Trophoblast cell (in vitro differentiated cells and primary cell): ENCODE data around the gene ANO10.
"Not testable (repeated sequence)": the region's sequence is repeated elsewhere in the genome, so short reads cannot be mapped to it uniquely, and the experiment has no call there.

ENCODE experiments used
- DNase-seq, 2 donors: peaks; one replicate each; pipeline ENCODE4 v3.0.0-alpha.2; 2016
- H2AFZ ChIP-seq: 2 replicates; pipeline ENCODE4 v1.6.1; 2013; ENCODE audit warnings: low read length, moderate library complexity, mild to moderate bottlenecking; ENCODE audit not compliant: insufficient read depth, poor library complexity
- H2AK5ac ChIP-seq: 2 replicates; pipeline ENCODE4 v1.6.1; 2013; ENCODE audit warnings: mild to moderate bottlenecking, low read length
- H2BK120ac ChIP-seq: 2 replicates; pipeline ENCODE4 v1.6.1; 2013; ENCODE audit warnings: low read length, mild to moderate bottlenecking, moderate library complexity; ENCODE audit not compliant: insufficient read depth, poor library complexity
- H2BK12ac ChIP-seq: 2 replicates; pipeline ENCODE4 v1.6.1; 2013; ENCODE audit warnings: mild to moderate bottlenecking, low read length, moderate library complexity
- H2BK5ac ChIP-seq: 2 replicates; pipeline ENCODE4 v1.6.1; 2013; ENCODE audit warnings: low read length, low read depth, moderate library complexity, mild to moderate bottlenecking; ENCODE audit not compliant: poor library complexity
- H3K14ac ChIP-seq: 2 replicates; pipeline ENCODE4 v1.6.1; 2013; ENCODE audit warnings: mild to moderate bottlenecking, low read length
- H3K18ac ChIP-seq: 2 replicates; pipeline ENCODE4 v1.6.1; 2013; ENCODE audit warnings: mild to moderate bottlenecking, low read length
- H3K23ac ChIP-seq: 2 replicates; pipeline ENCODE4 v1.6.1; 2013; ENCODE audit warnings: low read length
- H3K27ac ChIP-seq: 2 replicates; pipeline ENCODE4 v1.5.1; 2013; ENCODE audit warnings: low read depth, mild to moderate bottlenecking, inconsistent platforms, low read length, moderate library complexity
- H3K27me3 ChIP-seq: 2 replicates; pipeline ENCODE4 v1.6.1; 2013; ENCODE audit warnings: inconsistent platforms, mild to moderate bottlenecking, low read length, moderate library complexity; ENCODE audit not compliant: insufficient read depth
- H3K36me3 ChIP-seq, 2 experiments: 1 replicate in 1 of 2; 2 replicates in 1 of 2; pipeline ENCODE4 v1.6.1; 2013; ENCODE audit warnings: low read length in 2 of 2, mild to moderate bottlenecking in 2 of 2, moderate library complexity in 1 of 2; ENCODE audit not compliant: insufficient read depth in 2 of 2, control insufficient read depth in 1 of 2
- H3K4ac ChIP-seq: 2 replicates; pipeline ENCODE4 v1.6.1; 2013; ENCODE audit warnings: low read depth, mild to moderate bottlenecking, low read length, moderate library complexity
- H3K4me1 ChIP-seq, 2 experiments: 1 replicate in 1 of 2; 2 replicates in 1 of 2; pipeline ENCODE4 v1.6.1; 2013; ENCODE audit warnings: low read length in 2 of 2, mild to moderate bottlenecking in 2 of 2, moderate library complexity in 1 of 2; ENCODE audit not compliant: insufficient read depth in 2 of 2, control insufficient read depth in 1 of 2
- H3K4me2 ChIP-seq: 2 replicates; pipeline ENCODE4 v1.6.1; 2013; ENCODE audit warnings: inconsistent platforms, mild to moderate bottlenecking, low read length, moderate library complexity
- H3K4me3 ChIP-seq: 2 replicates; pipeline ENCODE4 v1.5.1; 2013; ENCODE audit warnings: mild to moderate bottlenecking, low read depth, low read length, inconsistent platforms
- H3K79me1 ChIP-seq: one replicate; pipeline ENCODE4 v1.6.1; 2013; ENCODE audit warnings: low read length
- H3K79me2 ChIP-seq: 2 replicates; pipeline ENCODE4 v1.6.1; 2013; ENCODE audit warnings: low read length, mild to moderate bottlenecking; ENCODE audit not compliant: control insufficient read depth, insufficient read depth, poor library complexity
- H3K9ac ChIP-seq: 2 replicates; pipeline ENCODE4 v1.6.1; 2013; ENCODE audit warnings: mild to moderate bottlenecking, low read length
- H3K9me3 ChIP-seq: 2 replicates; pipeline ENCODE4 v1.6.1; 2013; ENCODE audit warnings: low read depth, mild to moderate bottlenecking, control low read depth, inconsistent platforms, low read length; ENCODE audit not compliant: insufficient read depth
- H4K12ac ChIP-seq: 2 replicates; pipeline ENCODE4 v1.6.1; 2013; ENCODE audit warnings: low read depth, mild to moderate bottlenecking, low read length, moderate library complexity
- H4K8ac ChIP-seq: 2 replicates; pipeline ENCODE4 v1.6.1; 2013; ENCODE audit warnings: low read depth, mild to moderate bottlenecking, low read length, moderate library complexity
- H4K91ac ChIP-seq: one replicate; pipeline ENCODE4 v1.6.1; 2013; ENCODE audit warnings: low read depth, mild to moderate bottlenecking, low read length, moderate library complexity
- WGBS: extraction: QIAGEN DNeasy Blood & Tissue Kit; methylation state at CpG from one replicate; pipeline ENCODE4 v1.1.7; 2013; ENCODE audit warnings: missing lambda C conversion rate; ENCODE audit not compliant: insufficient read length, insufficient coverage; ENCODE audit errors: extremely low coverage; 5-methylcytosine and 5-hydroxymethylcytosine counted together

ANO10 gene

DNA sequence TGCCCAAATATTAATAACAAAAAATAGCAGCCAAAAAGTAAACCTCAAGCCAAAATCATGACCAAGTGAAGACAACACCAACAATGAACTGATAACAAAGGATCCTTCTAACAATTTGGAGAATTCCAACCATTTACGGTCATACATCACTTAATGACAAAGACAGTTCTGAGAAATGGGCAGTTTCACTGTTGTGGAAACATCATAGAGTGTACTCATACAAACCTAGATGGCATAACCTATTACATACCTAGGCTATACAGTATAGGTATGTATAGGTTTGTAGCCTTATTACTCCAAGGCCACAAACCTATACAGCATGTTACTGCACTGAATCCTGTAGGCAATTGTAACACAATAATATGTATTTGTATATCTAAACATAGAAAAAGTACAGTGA, 12.4 kb downstream of the ANO10 start:
- Histone ChIP-seq H2BK5ac (no peak overlapping the region), H3K36me3 (no peaks in the 10 kb centered on the region), H3K4me1 (no peaks in the 10 kb centered on the region), H4K12ac (no peak overlapping the region), H3K4ac (no peak overlapping the region), H3K9ac (no peak overlapping the region), H3K23ac (no peak overlapping the region), H3K14ac (no peak overlapping the region), H4K91ac (no peak overlapping the region), H3K27me3 (no peaks in the 10 kb centered on the region), H2AFZ (no peak overlapping the region), H3K27ac (no peak overlapping the region), H2BK120ac (no peak overlapping the region), H3K4me3 (no peak overlapping the region), H3K18ac (no peak overlapping the region), H3K79me2 (no peaks in the 10 kb centered on the region), H2BK12ac (no peak overlapping the region), H4K8ac (no peak overlapping the region), H3K79me1 (no peaks in the 10 kb centered on the region), H2AK5ac (no peak overlapping the region), H3K9me3 (no peaks in the 10 kb centered on the region), H3K4me2 (no peak overlapping the region)
- whole genome bisulfite sequencing: no CpG with 5 or more reads among the region's 1 CpG
- DNase-seq: peak in 1 of 2 donors; percentile 45

DNA sequence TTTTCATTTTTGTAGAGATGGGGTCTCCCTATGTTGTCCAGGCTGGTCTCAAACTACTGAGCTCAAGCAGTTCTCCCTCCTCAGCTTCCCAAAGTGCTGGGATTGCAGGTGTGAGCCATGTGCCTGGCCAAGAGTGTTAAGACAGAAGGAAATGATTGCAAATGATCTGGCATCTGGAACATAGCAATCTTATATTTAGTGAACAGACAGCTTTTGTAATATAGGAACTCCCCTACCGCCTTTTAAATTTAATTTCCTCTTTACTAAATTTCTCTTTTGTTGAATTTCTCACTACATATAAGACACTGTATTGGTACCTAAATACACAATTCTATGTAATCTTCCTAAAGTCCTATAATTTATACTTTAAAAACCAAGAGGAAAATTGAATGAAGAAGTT, 13.1 kb downstream of the ANO10 start:
- no peak overlapping the region for H3K18ac ChIP-seq
- WGBS: 100% methylated on average over 1 of the region's 1 CpG

DNA sequence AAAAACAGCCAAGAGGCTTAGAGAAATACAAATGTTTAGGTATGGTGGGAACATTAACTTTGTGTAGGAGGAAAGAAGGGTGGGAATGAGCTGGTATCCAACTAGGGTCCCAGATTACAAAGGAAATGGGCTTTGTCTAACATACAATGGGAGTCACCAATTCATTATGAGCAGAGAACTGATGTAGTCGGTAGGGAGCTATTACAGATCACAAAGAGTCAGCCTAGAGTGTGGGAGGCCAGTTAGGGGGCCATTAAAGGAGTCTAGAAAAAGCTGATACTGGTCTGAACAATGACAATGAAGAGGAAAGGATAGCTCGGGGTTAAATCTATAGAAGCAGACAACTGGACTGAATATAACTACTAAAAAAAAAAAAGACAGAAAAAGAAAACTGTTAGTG, 15.5 kb downstream of the ANO10 start:
- Histone ChIP-seq H3K79me1 (no peaks in the 10 kb centered on the region), H3K27ac (no peak overlapping the region)
- no CpG with 5 or more reads among the region's 2 CpGs for WGBS

More for the DNA sequence above, 13.1 kb downstream of the ANO10 start:
- Histone ChIP-seq H3K27me3 (no peaks in the 10 kb centered on the region), H2AFZ (no peak overlapping the region), H2AK5ac (no peak overlapping the region), H3K4me3 (no peak overlapping the region), H3K4me1 (no peaks in the 10 kb centered on the region), H2BK12ac (no peak overlapping the region), H2BK120ac (no peak overlapping the region), H3K27ac (no peak overlapping the region), H3K79me2 (no peaks in the 10 kb centered on the region), H3K14ac (no peak overlapping the region), H3K9ac (no peak overlapping the region), H3K4me2 (no peak overlapping the region), H4K12ac (no peak overlapping the region), H4K8ac (no peak overlapping the region), H3K36me3 (no peaks in the 10 kb centered on the region), H3K9me3 (no peaks in the 10 kb centered on the region), H3K79me1 (no peaks in the 10 kb centered on the region), H3K23ac (no peak overlapping the region), H2BK5ac (no peak overlapping the region), H3K4ac (no peak overlapping the region), H4K91ac (no peak overlapping the region)
- DNase-seq: no peak

GRCh38 chr3:43599959-43600358, 21.9 kb downstream of the ANO10 start:
- H2AFZ ChIP-seq, H4K91ac ChIP-seq, H2BK12ac ChIP-seq, H4K8ac ChIP-seq, H3K14ac ChIP-seq, H4K12ac ChIP-seq, H3K27ac ChIP-seq, H3K4ac ChIP-seq, H2BK5ac ChIP-seq, H3K18ac ChIP-seq, H3K9ac ChIP-seq, DNase-seq, H2AK5ac ChIP-seq, H3K36me3 ChIP-seq, H3K79me2 ChIP-seq, H3K23ac ChIP-seq, H3K4me1 ChIP-seq, H2BK120ac ChIP-seq, H3K79me1 ChIP-seq, H3K4me3 ChIP-seq, H3K9me3 ChIP-seq, H3K27me3 ChIP-seq, H3K4me2 ChIP-seq: not testable (repeated sequence)
- WGBS: no CpG with 5 or more reads among the region's 2 CpGs

More for the DNA sequence above, 15.5 kb downstream of the ANO10 start:
- no peaks in the 10 kb centered on the region for H3K79me2 ChIP-seq
- H3K27me3 ChIP-seq: no peaks in the 10 kb centered on the region
- no peak overlapping the region for H3K18ac ChIP-seq
- peaks cover 0 to 1% of the 10 kb centered on the region in 2 experiments for H3K36me3 ChIP-seq
- no peak overlapping the region for H2AK5ac ChIP-seq
- no peak overlapping the region for H3K14ac ChIP-seq
- DNase-seq: no peak
- H3K4me1 ChIP-seq: no peaks in the 10 kb centered on the region
- no peak overlapping the region for H2BK12ac ChIP-seq
- no peaks in the 10 kb centered on the region for H3K9me3 ChIP-seq
- H4K12ac ChIP-seq: no peak overlapping the region
- H3K4ac ChIP-seq: no peak overlapping the region
- H2BK120ac ChIP-seq: no peak overlapping the region
- H3K23ac ChIP-seq: no peak overlapping the region
- H3K9ac ChIP-seq: no peak overlapping the region
- H3K4me2 ChIP-seq: no peak overlapping the region
- no peak overlapping the region for H4K8ac ChIP-seq
- no peak overlapping the region for H2AFZ ChIP-seq
- no peak overlapping the region for H4K91ac ChIP-seq
- H2BK5ac ChIP-seq: no peak overlapping the region
- H3K4me3 ChIP-seq: no peak overlapping the region
